NCI-H128 (cell line): ENCODE data around the gene ZSCAN2.

Experiments
- DNase-seq: peaks from one replicate; lab custom pipeline; 2025; ENCODE audit not compliant: unreplicated experiment; lab: John Stamatoyannopoulos, UW

The ZSCAN2 gene

GRCh38 chr15:84598250-84598649, 2.6 kb upstream of the ZSCAN2 start:
- DNase-seq, result no peak

DNA sequence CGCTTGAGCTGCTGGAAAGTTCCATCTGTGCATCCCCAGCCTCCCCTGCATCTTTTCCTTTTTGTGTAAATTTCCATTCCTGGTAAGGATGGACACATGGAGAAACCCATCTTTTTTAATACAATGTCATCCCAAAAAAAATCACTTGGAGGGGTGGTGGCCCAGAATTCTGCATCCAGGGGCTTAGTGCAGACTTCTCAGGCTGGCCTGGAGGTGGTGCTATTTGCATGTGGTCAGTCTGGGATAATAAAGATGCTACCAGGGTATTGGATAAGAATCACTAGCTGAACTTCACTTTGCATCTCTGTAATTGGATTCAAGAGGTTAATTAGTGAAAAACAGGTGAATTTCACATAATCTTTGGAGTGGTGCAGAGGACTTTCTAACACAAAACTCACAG, 1.8 kb upstream of the ZSCAN2 start:
- DNase-seq, result no peak

DNA sequence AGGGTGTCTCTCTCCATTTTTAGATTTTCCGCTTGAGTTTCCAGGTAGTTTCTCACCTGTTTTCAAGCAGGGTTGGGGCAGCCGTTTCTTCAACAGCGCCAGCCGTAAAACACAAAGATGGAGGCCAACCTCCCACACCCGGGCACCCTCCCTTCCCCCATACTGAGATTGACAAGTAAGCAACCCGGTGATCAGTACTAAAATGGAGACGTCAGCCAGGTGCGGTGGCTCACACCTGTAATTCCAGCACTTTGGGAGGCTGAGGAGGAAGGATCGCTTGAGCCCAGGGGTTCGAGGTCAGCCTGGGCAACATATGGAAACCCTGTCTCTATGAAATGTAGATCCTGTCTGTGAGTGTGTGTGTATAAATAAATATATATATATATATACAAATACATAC, 903 bp upstream of the ZSCAN2 start:
- no peak for DNase-seq

- DNase-seq, result peak; percentile 18
Observed at GRCh38 chr15:84600331-84600686, 500 bp upstream of the ZSCAN2 start.

GRCh38 chr15:84601555-84601838, 688 bp downstream of the ZSCAN2 start:
- DNase-seq, result no peak

DNA sequence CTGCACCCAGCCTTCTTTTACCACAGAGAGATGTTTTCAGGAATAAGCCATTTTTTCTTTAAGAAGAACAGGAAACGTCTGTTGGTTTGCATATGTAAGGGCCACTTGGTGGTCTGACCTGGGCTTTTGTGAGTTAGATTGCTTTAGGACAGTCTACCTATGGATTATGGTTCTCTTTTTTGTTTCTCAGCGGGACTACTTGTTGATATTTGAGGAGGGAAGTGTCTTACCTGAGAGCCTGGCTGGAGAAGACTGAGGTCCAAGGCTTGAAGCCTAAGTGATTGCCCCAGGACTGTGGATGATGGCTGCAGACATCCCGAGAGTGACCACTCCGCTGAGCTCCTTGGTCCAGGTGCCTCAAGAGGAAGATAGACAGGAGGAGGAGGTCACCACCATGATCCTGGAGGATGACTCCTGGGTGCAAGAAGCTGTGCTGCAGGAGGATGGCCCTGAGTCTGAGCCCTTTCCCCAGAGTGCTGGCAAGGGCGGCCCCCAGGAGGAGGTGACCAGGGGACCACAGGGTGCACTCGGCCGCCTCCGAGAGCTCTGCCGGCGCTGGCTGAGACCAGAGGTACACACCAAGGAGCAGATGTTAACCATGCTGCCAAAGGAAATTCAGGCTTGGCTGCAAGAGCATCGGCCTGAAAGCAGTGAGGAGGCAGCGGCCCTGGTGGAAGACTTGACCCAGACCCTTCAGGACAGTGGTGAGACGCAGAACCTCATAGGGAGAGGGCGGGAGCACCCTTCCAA, 3.0 kb downstream of the ZSCAN2 start:
- DNase-seq, result no peak

DNA sequence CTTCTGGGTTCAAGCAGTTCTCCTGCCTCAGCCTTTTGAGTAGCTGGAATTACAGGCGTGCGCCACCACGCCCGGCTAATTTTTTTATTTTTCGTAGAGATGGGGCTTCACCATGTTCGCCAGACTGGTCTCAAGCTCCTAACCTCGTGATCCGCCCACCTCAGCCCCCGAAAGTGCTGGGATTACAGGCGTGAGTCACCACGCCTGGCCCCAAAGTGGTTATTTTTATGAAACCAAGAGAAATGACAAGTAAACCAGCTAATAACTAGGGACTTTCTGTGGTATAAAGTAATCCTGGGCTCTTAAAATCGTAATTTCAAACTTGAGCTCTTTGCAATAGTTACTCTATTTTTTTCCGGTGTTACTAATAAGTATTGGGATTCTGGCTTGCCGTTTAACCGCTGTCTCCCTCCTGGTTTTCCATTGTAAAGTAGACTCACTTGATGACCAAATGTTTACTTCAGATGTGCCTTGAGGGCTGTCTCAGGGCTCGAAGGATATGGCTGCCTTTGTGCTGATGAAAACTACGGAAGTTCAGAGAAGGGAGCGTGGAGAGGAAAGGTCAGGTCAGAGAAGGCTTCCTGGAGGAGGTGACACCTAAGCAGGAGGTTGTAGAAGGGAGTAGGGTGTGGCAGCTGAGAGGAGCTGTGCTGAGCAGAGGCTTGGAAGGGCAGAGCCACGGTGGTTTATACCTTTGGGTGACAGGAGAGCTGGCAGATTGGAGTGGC, 4.2 kb downstream of the ZSCAN2 start:
- no peak for DNase-seq

GRCh38 chr15:84605554-84605882, 4.7 kb downstream of the ZSCAN2 start:
- DNase-seq, result no peak

DNA sequence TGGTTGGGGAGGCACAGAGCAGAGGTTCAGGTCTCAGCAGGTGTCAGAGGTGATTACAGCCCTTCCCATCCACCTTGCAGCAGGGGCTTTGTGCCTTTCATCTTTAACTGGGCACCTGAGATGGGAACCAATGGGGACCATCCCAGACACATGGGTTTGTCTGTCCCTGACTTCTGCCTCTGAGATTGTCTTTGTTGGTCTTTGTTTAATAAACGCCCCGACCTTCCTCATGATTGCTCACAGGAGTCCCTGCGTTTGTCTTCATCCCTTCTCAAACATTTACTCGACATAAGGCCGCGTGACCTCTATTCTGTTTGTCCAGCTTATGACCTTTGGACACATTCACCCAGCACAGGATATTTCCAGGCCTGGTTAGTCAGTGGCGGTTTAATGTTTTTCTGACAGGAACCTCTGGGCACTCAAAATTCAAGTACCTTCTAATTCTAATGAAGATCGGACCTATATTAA, 5.9 kb downstream of the ZSCAN2 start:
- DNase-seq, result no peak

DNA sequence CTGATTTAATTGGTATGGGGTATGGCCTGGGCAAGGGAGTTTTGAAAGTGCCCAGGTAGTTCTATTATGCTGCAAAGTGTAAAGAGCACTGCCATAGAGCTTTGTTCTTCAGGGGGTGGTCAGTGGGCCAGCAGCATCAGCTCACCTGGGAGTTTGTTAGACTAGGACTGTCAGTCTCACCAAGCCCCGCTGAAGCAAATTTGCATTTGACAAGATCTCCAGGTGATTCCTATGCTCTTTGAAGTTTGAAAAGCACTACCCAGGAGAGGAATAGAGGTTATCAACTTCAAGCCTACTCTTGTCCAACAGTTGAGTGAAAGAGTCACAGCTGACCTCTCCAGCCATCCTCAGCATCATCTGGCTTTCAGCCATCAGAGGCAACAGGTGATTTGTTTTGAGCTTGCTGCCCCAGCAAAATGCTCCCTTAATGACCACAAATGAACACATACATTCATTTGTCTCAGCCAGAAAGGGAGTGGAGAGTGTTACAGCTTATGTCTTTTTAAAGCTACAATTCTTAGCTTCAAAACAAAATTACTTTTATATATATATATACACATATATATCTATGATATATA, 8.0 kb downstream of the ZSCAN2 start:
- no peak for DNase-seq

GRCh38 chr15:84609818-84610525, 9.2 kb downstream of the ZSCAN2 start:
- no peak for DNase-seq

DNA sequence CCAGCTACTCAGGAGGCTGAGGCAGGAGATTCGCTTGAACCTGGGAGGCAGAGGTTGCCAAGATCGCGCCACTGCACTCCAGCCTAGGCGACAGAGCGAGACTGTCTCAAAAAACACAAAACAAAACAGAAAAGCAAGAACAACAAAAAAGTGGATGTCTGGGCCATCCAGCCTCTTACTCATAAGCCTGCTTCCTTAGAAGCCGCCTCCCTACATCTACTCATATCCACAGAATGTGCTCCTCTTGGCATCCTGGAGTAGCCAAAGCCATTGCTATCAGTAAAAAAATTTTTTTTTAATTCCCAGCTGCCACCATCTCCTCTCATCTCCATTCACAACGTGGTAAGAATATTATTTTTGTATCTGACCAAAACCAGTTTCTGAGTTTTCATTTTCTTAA, 10.8 kb downstream of the ZSCAN2 start:
- no peak for DNase-seq

GRCh38 chr15:84616235-84616634, 15.4 kb downstream of the ZSCAN2 start:
- no peak for DNase-seq

- DNase-seq, result no peak
Observed at GRCh38 chr15:84620626-84621025, 19.8 kb downstream of the ZSCAN2 start.

- no peak for DNase-seq
Observed at GRCh38 chr15:84621358-84621979, 20.7 kb downstream of the ZSCAN2 start.

- DNase-seq, result no peak
Observed at GRCh38 chr15:84624359-84624758, 23.6 kb downstream of the ZSCAN2 start.

- no peak for DNase-seq
Observed at GRCh38 chr15:84625123-84625522, 24.3 kb downstream of the ZSCAN2 start.

DNA sequence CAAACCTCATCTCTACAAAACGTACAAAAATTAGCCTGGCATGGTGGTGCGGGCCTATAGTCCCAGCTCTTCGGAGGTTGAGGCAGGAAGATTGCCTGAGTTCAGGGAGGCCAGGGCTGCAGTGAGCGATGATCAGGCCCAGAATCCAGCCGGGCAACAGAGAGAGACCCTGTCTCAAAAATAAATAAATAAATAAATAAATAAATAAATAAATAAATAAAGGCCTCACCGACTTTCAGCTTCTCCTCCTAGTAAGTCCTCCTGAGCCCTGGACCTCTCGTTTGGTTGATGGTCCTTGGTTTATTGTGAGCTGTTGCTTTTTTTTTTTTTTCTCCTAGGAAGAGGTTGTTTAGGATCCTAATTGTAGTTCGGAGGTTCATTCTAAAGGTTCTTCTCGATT, 28.2 kb downstream of the ZSCAN2 start:
- DNase-seq, result no peak

DNA sequence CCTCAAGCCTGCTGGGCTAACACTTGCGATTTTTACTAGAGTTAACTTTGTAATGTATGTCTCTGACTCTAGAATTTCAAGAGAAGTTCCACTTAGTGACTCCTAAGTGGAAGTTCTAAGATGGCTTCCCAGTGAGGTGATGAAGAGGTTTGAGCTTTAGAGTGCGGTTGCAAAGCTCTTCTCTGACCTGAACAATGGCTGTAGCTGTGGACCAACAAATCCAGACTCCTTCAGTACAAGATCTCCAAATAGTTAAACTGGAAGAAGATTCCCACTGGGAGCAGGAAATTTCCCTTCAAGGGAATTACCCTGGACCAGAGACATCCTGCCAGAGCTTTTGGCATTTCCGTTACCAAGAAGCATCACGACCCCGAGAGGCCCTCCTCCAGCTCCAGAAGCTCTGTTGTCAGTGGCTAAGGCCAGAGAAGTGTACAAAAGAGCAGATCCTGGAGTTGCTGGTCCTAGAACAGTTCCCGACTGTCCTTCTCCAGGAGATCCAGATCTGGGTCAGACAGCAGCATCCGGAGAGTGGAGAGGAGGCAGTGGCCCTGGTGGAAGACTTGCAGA, 31.0 kb downstream of the ZSCAN2 start:
- no peak for DNase-seq

DNA sequence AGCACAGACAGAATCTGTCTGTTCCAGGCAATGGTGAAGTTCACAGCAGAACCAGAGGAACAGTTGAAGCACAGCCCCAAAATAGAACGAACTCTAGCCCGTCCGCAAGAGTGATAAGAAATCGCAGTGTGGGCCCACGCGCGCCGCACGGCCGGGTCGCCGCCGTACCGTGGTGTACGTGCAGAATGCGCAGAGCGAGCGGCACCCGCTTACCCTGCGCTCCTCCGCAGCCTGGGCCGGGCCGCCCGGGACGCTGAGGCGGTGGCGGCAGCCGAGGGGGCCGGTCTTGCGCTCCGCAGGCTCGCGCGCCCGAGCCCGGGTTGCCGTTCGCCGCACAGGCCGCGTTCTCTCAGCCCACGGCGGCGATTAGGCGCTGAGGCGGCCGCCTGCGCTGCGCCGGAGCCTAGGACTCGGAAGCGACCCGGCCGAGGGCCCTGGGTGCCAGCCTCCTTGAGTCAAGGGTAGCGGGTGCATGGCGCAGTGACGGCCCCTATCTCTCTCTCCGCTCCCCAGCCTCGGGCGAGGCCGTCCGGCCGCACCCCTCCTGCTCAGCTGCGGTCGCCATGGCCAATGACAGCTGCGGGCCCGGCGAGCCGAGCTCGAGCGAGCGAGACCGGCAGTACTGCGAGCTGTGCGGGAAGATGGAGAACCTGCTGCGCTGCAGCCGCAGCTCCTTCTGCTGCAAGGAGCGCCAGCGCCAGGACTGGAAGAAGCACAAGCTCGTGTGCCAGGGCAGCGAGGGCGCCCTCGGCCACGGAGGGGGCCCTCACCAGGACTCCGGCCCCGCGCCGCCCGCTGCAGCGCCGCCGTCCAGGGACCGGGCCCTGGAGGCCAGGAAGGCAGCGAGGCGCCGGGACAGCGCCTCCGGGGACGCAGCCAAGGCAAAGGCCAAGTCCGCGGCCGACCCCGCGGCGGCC, 32.8 kb downstream of the ZSCAN2 start:
- no peak for DNase-seq
